Measurements from ENCODE around the gene MAP3K13. TPM values are rescaled to one million over a fixed set of nuclear protein-coding genes. Genes with fewer than 3 reads are reported as not detected.

Gene MAP3K13
- total RNA-seq, 1 experiment from 2014 or later = 10.6 TPM

- Histone ChIP-seq H3K23ac (ENCODE audit: insufficient read length, low read depth, low read length) (no peak overlapping the region), H2BK120ac (ENCODE audit: low read depth, low read length, poor library complexity, severe bottlenecking) (no peak overlapping the region), H4K5ac (ENCODE audit: insufficient read length, low read depth, low read length) (no peak overlapping the region), H4K20me1 (ENCODE audit: control insufficient read depth, insufficient read depth, insufficient read length) (no peaks in the 10 kb centered on the region), H2BK12ac (ENCODE audit: insufficient read length, low read depth, low read length) (no peak overlapping the region), H4K8ac (replicated peaks; ENCODE audit: insufficient read length, low read depth, low read length) (no peak overlapping the region), H3K79me1 (ENCODE audit: insufficient read depth, low read depth, low read length, poor library complexity, severe bottlenecking) (no peaks in the 10 kb centered on the region), H2BK20ac (ENCODE audit: low read depth, low read length, poor library complexity, severe bottlenecking) (no peak overlapping the region), H2BK15ac (ENCODE audit: low read depth, low read length) (no peak overlapping the region), H3K4me2 (ENCODE audit: insufficient read depth, insufficient read length, low read length) (no peak overlapping the region), H3K79me2 (ENCODE audit: insufficient read depth, low read length) (no peaks in the 10 kb centered on the region), H4K91ac (ENCODE audit: insufficient read length, low read depth, low read length) (no peak overlapping the region), H2AK5ac (ENCODE audit: insufficient read length, low read length) (no peak overlapping the region), H3K9me3 (ENCODE audit: control insufficient read depth, low read depth, low read length) (no peaks in the 10 kb centered on the region), H2AFZ (ENCODE audit: low read length) (no peak overlapping the region), H3T11ph (ENCODE audit: low read length) (no peak overlapping the region), H3K18ac (ENCODE audit: insufficient read length, low read depth, low read length) (no peak overlapping the region), H3K14ac (ENCODE audit: insufficient read depth, low read length) (no peak overlapping the region), H3K27ac (ENCODE audit: insufficient read length, low read depth, low read length) (no peak overlapping the region), H3K9ac (ENCODE audit: extremely low read depth, insufficient read length, low read length) (no peak overlapping the region), H2BK5ac (ENCODE audit: insufficient read length, low read length) (no peak overlapping the region), H3K27me3 (ENCODE audit: insufficient read depth, low read length) (no peaks in the 10 kb centered on the region), H3K56ac (ENCODE audit: insufficient read length, low read depth, low read length) (no peak overlapping the region), H3K4me1 (ENCODE audit: insufficient read depth, low read length) (no peaks in the 10 kb centered on the region), H3K23me2 (ENCODE audit: insufficient read length, low read depth, low read length, poor library complexity, severe bottlenecking) (no peaks in the 10 kb centered on the region), H3K4ac (ENCODE audit: low read depth, low read length) (no peak overlapping the region)
- no peaks in the 10 kb centered on the region for H3K36me3 Mint-ChIP-seq (ENCODE audit: insufficient read depth in 1 of 3, low read depth in 3 of 3)
- no peak overlapping the region for H3K27ac Mint-ChIP-seq
- peaks cover 8% of the 10 kb centered on the region for H3K27me3 Mint-ChIP-seq (ENCODE audit: low read depth)
- no peak for DNase-seq
- H3K4me1 Mint-ChIP-seq = no peaks in the 10 kb centered on the region
- no CpG with 5 or more reads among the region's 2 CpGs for WGBS (ENCODE audit: extremely low coverage, insufficient read length, low lambda C conversion rate)
- no peaks in the 10 kb centered on the region for H3K9me3 Mint-ChIP-seq
- no peak for TF ChIP-seq CTCF (conservative IDR thresholded peaks at IDR 0.05)
- no peak overlapping the region for H3K4me3 Mint-ChIP-seq
Observed at GRCh38 chr3:185517387-185518130, 154.6 kb downstream of the MAP3K13 start.

Measured in H9 (cell line).